CD4-positive, alpha-beta T cell treated with Interleukin-1 beta for 1 hour (primary cell): ENCODE results near the gene ADGRG2.
"Not testable (repeated sequence)": the region's sequence is repeated elsewhere in the genome, so short reads cannot be mapped to it uniquely, and the experiment has no call there.

Experiments used
- DNase-seq, 2 donors: peaks; one replicate each; pipeline ENCODE4 v3.0.0-alpha.2; 2020 to 2022

The ADGRG2 gene

GRCh38 chrX:19085666-19086065 is 36.6 kb downstream of the ADGRG2 start:
- no peak for DNase-seq

- DNase-seq = no peak
Measured at GRCh38 chrX:19075754-19076153, 46.5 kb downstream of the ADGRG2 start.

- DNase-seq = no peak
Measured at GRCh38 chrX:19072372-19072771, 49.9 kb downstream of the ADGRG2 start.

GRCh38 chrX:19070555-19070994 is 51.7 kb downstream of the ADGRG2 start:
- DNase-seq = no peak

- not testable (repeated sequence) for DNase-seq
Measured at GRCh38 chrX:19066987-19067386, 55.3 kb downstream of the ADGRG2 start.

- DNase-seq = no peak
Measured at GRCh38 chrX:19065535-19065934, 56.7 kb downstream of the ADGRG2 start.

- no peak for DNase-seq
Measured at GRCh38 chrX:19064175-19064574, 58.1 kb downstream of the ADGRG2 start.

GRCh38 chrX:19063030-19063429 is 59.2 kb downstream of the ADGRG2 start:
- DNase-seq = no peak

- DNase-seq = no peak
Measured at GRCh38 chrX:19059067-19059466, 63.2 kb downstream of the ADGRG2 start.

- no peak for DNase-seq
Measured at GRCh38 chrX:19057856-19058255, 64.4 kb downstream of the ADGRG2 start.

GRCh38 chrX:19049110-19049509 is 73.2 kb downstream of the ADGRG2 start:
- DNase-seq = no peak

GRCh38 chrX:19046343-19047215 is 75.7 kb downstream of the ADGRG2 start:
- DNase-seq = no peak

GRCh38 chrX:19040373-19040772 is 81.9 kb downstream of the ADGRG2 start:
- DNase-seq = no peak

GRCh38 chrX:19034025-19034424 is 88.2 kb downstream of the ADGRG2 start:
- DNase-seq = no peak

- no peak for DNase-seq
Measured at GRCh38 chrX:19030805-19031204, 91.5 kb downstream of the ADGRG2 start.

GRCh38 chrX:19028560-19028959 is 93.7 kb downstream of the ADGRG2 start:
- no peak for DNase-seq

GRCh38 chrX:19024366-19024765 is 97.9 kb downstream of the ADGRG2 start:
- no peak for DNase-seq

- DNase-seq = no peak
Measured at GRCh38 chrX:19019996-19020395, 102.3 kb downstream of the ADGRG2 start.

GRCh38 chrX:19017271-19017670 is 105.0 kb downstream of the ADGRG2 start:
- no peak for DNase-seq

- DNase-seq = not testable (repeated sequence)
Measured at GRCh38 chrX:19016614-19017013, 105.7 kb downstream of the ADGRG2 start.

- DNase-seq = no peak
Measured at GRCh38 chrX:19007868-19008267, 114.4 kb downstream of the ADGRG2 start.

GRCh38 chrX:19007011-19007410 is 115.3 kb downstream of the ADGRG2 start:
- no peak for DNase-seq

GRCh38 chrX:19005909-19006308 is 116.4 kb downstream of the ADGRG2 start:
- no peak for DNase-seq

- no peak for DNase-seq
Measured at GRCh38 chrX:19003756-19004155, 118.5 kb downstream of the ADGRG2 start.

- no peak for DNase-seq
Measured at GRCh38 chrX:18998653-18999052, 123.6 kb downstream of the ADGRG2 start.
